OCI-M1 (cell line): ENCODE results near the gene SEMA3F.
"Not testable (repeated sequence)": the region's sequence is repeated elsewhere in the genome, so short reads cannot be mapped to it uniquely, and the experiment has no call there.

Experiments used
- DNase-seq: peaks from one replicate; lab custom pipeline; 2025; lab: John Stamatoyannopoulos, UW

Gene SEMA3F

GRCh38 chr3:50193746-50194127 is 38.6 kb downstream of the SEMA3F start:
- DNase-seq = no peak

DNA sequence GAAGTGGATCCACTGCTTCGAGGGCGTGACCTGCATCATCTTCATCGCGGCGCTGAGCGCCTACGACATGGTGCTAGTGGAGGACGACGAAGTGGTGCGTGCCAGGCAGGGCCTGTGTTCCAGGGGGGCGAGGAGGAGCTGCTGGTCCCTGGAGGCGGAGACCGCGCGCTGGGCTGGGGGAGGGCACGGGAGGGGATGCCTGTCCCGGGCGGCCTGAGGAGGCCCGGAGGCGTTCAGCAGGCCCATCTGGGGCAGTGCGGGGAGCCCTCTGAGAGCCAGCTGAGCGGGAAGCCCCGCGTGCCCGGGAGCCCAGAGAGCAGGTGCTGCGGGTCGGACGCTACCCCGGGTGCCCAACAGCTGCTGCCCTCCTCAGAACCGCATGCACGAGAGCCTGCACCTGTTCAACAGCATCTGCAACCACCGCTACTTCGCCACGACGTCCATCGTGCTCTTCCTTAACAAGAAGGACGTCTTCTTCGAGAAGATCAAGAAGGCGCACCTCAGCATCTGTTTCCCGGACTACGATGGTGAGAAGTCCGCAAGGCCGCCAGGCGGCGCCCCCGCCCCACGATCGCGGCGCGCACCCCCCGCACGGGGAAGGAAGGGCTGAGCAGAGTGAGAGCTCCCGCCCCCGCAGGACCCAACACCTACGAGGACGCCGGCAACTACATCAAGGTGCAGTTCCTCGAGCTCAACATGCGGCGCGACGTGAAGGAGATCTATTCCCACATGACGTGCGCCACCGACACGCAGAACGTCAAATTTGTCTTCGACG is 39.2 kb downstream of the SEMA3F start:
- DNase-seq = peak; percentile 18

DNA sequence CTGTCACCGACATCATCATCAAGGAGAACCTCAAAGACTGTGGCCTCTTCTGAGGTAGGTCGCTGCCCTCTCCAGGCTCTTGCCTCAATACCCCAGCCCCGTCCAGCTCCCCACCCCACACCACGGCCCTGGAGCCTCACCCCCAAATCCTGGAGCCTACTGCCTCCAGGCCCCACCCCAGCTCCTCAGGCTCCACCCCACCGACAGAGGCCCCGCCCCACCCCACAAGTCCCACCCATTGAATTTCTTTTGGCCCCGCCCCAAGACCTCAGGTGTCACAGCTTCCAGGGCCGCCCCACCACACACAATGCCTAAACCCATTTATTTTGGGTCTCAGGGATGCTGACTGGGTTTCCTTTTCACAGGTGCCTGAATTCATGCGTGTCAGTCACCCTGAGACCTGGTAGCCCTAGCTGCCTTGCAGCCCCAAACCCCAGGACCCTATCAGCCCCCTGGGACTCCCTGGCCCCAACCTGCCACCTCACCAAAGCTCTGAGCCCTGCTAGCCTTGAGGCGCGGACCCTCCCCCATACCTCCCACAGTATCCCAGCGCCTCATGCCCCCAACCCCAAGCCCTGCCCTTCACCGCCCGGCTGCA is 39.9 kb downstream of the SEMA3F start:
- no peak for DNase-seq

DNA sequence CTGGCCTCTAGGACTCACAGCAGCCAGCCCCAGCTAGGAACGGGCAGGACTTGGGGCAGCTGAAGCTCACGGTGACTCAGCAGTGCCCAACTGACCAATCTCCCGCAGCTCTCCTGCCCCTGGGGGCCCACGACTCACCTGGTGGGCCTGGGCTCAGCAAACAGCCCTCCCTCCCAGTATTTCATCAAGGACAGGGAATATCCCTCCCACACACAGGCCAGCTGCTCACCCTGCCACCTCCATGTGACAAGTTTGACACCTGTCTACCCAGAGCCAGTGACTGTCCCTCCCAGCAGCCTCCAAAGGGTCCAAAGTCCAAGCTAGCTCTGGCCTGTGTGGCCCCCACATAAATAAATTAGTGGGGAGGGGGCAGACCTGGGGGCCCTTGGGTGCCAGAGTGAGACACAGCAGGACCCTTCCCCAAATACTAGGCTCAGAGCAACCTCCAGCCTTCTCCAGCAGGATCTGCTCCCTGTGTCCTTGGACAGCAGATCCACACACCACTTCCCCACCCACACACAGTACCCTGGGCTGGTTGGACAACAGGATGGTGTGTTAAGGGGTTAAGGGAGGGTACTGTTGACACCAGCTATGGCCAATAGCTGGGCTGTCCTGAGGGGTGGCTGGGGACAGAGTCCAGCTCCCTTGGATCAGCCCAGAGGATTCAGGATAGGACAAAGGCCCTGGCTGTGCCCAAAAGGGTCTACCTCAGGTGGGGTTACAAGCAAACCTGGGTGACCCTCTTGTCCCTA is 40.6 kb downstream of the SEMA3F start:
- DNase-seq = no peak

DNA sequence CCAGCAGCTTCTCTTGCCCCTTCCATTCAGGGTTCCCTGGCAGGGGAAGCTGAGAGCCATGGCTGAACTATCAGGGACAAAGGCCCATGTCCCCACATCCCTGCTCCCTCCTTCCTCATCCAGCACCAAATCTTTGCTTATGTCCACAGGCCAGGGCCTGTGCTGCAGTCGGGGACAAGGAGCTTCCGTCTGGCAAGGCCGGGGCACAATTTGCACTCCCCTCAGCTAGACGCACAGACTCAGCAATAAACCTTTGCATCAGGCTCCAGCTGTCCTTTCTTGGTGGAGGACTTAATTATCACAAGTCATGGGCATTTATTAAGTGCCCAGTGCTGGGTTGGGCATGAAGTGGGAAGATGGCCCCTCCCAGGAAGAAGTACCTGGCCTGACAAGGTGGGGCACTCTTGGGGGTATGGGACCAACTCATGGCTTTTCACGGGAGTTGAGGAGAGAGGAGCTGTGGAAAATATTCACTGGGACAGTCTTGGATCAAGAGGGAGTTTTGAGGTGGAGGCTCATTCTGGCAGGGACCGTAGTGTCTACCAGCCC is 41.2 kb downstream of the SEMA3F start:
- DNase-seq = no peak

DNA sequence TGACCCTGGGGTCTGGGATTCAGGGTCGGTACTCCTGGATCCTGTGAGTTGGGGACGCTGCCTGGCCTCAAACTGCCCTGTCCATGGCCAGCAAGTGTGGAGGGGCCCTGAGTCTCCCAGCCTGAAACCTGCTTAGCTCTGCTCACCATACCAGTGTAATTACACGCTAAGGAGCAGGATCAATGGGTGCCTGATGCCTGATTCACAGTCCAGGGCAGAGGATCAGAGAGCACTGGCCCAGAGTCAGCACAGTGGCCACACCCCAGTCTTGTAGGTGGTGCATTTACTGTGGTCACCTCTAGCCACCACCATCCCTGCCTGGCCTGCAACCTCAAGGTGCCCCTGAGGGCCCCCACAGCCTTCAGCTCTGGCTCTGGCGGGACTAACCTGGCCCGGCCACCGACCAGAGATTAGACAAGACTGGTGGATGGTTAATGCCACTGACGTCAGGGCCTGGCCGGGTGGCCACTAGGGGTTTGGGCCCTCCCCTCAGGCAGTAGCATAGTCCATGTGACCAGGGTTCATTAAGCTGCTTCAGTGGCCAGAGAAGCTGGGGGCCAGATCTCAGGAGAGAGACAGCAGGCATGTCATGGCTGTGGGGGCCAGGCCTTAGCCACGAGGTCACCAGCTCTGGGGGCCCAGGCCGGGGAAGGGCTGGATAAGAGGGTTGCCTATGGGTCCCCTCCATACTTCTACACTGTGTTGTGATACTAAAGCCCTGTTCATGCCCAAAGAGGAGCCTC is 46.6 kb downstream of the SEMA3F start:
- DNase-seq = peak; percentile 9

DNA sequence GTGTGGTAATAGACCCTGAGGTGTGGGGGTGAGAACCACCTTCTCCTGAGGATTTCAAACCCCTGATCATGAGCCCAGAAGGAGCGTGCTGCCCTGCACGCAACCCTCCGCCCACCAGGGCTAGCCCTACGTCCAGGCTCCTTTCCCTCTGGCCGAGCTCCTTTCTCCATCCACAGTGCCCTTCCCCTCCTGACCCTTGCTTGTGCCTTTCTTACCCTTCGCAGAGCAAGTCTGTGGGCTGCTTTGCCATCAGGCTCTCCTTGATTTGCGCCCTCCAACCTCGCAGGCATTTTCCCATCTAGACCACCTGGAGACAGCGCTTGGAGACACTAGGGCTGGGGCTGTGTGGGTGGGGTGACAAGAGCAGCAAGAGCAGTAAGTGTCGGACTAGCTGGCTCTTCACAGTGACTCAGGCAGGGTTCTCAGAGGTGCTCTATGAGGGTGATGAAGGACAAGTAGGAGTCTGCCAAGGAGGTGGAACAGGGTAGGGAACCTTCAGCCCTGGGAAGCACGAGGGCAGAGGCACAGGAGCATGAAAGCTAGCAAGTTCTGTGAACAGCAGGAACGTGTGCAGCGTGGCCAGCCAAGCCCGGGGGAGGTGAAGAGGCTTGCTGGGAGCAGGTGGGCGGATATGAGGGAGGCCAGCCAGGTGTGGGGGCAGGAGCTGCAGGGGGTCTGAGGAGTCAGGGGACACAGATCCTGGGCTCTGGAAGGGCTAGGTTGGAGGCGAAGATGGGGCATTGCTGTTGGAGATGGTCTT is 47.4 kb downstream of the SEMA3F start:
- no peak for DNase-seq

DNA sequence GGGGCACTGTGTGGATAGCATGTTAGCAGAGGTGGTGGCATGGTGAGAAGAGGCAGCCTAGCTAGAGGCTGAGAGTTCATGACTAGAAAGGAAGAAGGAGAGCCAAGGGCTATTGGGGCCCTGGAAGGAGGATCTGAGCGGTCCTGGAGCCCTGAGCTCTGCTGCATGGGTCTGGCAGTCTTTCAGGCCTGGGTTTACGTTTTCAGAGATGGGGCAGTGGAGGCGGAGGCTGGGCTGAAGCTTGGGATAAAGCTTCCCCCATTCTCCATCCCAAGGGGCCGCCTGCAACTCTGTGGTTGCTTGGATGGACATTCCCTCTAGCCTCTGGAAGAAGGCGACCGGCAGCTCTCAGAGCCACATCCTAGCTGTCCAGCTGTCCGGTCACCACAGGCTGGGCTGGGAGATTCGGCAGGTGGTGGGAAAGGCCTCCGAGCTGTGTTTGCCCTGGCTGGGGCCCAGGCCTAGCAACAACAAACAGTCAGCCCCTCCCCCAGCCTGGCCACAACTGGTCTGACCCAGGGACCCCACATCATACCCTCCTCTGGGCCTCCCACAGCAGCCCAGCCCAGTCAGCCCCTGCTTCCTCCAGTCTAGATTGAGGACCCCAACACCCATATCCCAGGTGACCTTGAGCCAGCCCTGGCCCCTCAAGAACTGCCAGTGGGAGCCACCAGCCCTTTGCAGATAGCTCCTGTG is 48.1 kb downstream of the SEMA3F start:
- DNase-seq = no peak

GRCh38 chr3:50203809-50204803 is 49.0 kb downstream of the SEMA3F start:
- DNase-seq = no peak

DNA sequence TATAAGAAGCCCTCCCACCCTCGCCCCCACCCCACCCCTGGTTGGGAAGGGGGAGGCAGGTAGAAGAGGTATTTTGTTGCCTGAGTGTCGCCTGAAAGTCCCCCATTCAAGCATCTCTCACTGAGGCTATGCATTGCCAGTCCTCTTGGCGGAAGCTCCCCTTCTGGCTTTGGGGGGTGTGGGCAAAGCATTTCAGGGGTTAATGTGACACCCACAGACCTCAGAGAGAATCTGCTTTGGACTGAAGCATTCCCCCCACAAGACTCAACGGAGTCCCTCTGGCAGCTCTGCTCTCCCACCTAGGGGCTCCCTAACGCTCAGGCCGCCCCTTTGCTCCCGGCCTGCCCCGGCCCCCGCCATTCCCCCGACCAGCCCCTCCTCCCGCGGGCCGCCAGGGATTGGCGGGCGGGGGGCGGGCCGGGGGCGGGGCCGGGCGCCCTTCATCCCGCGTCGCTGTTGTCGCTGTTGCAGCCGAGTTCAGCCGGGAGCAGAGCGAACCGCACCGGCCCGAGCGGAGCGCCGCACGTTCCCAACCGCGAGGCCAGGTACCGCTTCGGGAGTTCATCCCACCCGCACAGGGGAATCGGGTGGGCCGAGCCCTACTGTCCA is 49.8 kb downstream of the SEMA3F start, which contains the start of gene SLC38A3:
Gene SLC38A3, plus strand, starts transcription at position 468 of the 609 bp plus-strand sequence. CDS start 8,929 bp downstream, outside the sequence.
- no peak for DNase-seq

GRCh38 chr3:50205413-50206276 is 50.5 kb downstream of the SEMA3F start:
- DNase-seq = no peak

DNA sequence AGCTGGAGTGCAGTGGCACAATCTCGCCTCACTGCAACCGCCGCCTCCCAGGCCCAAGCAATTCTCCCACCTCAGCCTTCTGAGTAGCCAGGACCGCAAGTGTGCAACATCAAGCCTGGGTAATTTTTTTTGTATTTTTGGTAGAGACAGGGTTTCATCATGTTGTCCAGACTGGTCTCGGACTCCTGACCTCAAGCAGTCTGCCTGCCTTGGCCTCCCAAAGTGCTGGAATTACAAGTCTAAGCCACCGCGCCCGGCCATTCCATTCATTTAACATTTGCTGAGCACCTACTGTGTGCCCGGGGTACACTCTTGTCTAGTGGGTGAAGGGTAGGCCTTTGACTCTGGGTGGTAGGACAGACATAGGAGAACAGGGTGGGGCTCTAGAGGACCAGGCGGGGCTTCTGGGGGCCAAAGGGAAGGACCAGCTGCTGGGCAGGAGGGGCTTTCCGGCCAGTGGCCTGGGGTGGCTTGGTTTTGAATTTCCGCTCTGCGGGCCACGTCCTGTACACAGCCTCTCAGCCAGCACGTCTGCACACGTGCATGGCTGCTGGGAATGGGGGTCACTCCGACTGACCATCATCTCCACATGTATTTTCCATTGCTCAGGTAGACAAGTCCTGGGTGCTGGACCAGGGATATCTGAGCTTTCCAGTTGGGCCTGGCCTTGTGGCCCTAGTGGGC is 52.4 kb downstream of the SEMA3F start:
- DNase-seq = no peak

DNA sequence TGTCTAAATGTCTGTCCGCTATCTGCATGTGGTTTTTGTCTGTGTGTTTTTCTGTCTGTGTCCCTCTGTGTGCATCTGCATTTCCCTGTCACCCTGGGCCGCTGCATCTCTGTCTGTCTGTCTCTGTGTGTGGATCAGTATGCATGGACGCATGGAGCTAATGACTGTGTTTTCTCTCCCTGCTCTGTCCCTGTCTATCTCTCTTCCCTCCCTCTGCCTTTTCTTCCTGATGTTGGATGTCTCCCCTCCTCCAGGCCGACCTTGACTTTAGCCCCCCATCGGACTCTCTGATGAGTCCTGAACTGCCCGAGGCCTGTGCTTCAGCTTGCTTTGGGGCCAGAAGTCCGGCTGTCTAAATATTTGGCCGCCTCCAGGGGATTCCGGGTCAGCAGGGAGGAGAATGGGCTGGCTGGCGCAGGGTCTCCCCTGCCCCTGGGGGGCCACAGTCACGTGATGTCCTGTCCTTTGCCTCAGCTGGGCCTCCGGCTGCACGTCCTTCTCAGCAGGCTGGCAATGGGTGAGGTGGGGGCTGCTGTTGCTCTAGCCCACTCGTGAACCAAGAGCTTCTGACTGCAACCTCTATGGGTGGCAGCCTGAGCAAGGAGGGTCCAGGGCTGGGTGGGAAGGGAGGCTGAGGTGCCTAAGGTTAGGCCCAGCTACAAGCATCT is 53.7 kb downstream of the SEMA3F start:
- no peak for DNase-seq

- no peak for DNase-seq
Measured at GRCh38 chr3:50210176-50210509, 55.0 kb downstream of the SEMA3F start.

GRCh38 chr3:50210510-50211367 is 55.6 kb downstream of the SEMA3F start:
- DNase-seq = no peak

- not testable (repeated sequence) for DNase-seq
Measured at GRCh38 chr3:50211368-50211717, 56.2 kb downstream of the SEMA3F start.
